Skin epidermis (tissue), 12 donors: Measurements from ENCODE around the gene RNU6-9.
A peak's percentile ranks its signal among the peaks of the same experiment; 100 is the strongest.

Source experiments
- H3K27ac ChIP-seq, 21 experiments: fragments of 200-600 bp; sonication (generic) in 11 of 21; one replicate each; pipeline ENCODE4 v1.5.0; 2020; ENCODE audit warnings: mild to moderate bottlenecking in 3 of 21, inconsistent platforms in 2 of 21, moderate library complexity in 2 of 21
- H3K4me3 ChIP-seq, 7 experiments: fragments of 200-600 bp; sonication (generic) in 2 of 7; one replicate each; pipeline ENCODE4 v1.5.0; 2020; ENCODE audit warnings: inconsistent platforms in 2 of 7, mild to moderate bottlenecking in 2 of 7, moderate library complexity in 1 of 7

RNU6-9 gene

GRCh38 chr19:940591-941291 lies 47.5 kb downstream of the RNU6-9 start:
- Histone ChIP-seq H3K27ac (peak overlapping the region in 20 of 21 experiments; percentile 1 to 84 (median 70)), H3K4me3 (peak overlapping the region; percentile 0 to 47 (median 26))

- Histone ChIP-seq H3K27ac (peak overlapping the region in 16 of 21 experiments; percentile 1 to 84 (median 70)), H3K4me3 (peak overlapping the region; percentile 0 to 47 (median 26))
Measured at GRCh38 chr19:941292-942132, 48.2 kb downstream of the RNU6-9 start.

- H3K27ac ChIP-seq = no peak overlapping the region
- H3K4me3 ChIP-seq = no peak overlapping the region
Measured at GRCh38 chr19:942133-942645, 48.9 kb downstream of the RNU6-9 start.
